ENCODE measurements around the gene EEF1AKMT2.
"Not testable (repeated sequence)": the region's sequence is repeated elsewhere in the genome, so short reads cannot be mapped to it uniquely, and the experiment has no call there.

DNA sequence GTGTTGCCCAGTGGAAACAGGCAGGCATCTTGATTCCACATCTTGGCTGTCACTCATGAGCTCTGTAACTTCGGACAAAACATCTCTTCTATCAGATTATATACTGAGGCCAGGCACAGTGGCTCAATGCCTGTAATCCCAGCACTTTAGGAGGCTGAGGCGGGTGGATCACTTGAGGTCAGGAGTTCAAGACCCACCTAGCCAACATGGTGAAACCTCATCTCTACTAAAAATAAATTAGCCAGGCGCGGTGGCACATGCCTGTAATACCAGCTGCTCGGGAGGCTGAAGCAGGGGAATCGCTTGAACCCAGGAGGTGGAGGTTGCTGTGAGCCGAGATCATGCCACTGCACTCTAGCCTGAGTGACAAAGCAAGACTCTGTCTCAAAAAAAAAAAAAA, 33.2 kb upstream of the EEF1AKMT2 start:
- TF ChIP-seq, protein P1, sequence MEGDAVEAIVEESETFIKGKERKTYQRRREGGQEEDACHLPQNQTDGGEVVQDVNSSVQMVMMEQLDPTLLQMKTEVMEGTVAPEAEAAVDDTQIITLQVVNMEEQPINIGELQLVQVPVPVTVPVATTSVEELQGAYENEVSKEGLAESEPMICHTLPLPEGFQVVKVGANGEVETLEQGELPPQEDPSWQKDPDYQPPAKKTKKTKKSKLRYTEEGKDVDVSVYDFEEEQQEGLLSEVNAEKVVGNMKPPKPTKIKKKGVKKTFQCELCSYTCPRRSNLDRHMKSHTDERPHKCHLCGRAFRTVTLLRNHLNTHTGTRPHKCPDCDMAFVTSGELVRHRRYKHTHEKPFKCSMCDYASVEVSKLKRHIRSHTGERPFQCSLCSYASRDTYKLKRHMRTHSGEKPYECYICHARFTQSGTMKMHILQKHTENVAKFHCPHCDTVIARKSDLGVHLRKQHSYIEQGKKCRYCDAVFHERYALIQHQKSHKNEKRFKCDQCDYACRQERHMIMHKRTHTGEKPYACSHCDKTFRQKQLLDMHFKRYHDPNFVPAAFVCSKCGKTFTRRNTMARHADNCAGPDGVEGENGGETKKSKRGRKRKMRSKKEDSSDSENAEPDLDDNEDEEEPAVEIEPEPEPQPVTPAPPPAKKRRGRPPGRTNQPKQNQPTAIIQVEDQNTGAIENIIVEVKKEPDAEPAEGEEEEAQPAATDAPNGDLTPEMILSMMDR (IDR thresholded peaks at IDR 0.05) = not testable (repeated sequence)
- TF ChIP-seq POLR2A (IDR thresholded peaks at IDR 0.05) = not testable (repeated sequence)
